ENCODE data around the gene NLRP6.
"Not testable (repeated sequence)": the region's sequence is repeated elsewhere in the genome, so short reads cannot be mapped to it uniquely, and the experiment has no call there.

Gene NLRP6

DNA sequence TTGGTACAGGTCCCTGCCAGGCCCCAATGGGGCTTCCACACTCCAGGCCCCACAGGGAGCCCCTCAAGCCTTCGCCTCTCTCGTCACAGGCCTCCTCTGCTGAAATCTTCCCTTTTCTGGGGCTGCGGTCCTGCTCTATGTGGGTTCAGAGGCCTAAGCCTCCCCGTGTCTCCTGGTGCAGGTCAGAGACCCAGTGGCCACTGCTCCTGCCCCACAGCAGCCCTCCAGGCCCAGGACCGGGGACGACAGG, 48.3 kb downstream of the NLRP6 start:
- peaks cover 57% of the 10 kb centered on the region for H3K4me1 Mint-ChIP-seq
- peak overlapping the region; percentile 61 for H3K4me3 Mint-ChIP-seq
- no peaks in the 10 kb centered on the region for H3K36me3 Mint-ChIP-seq (ENCODE audit: insufficient read depth)
- DNase-seq (ENCODE audit: low spot score in 2 of 2) = no peak
- H3K27me3 Mint-ChIP-seq = no peaks in the 10 kb centered on the region
- no peak for ATAC-seq (replicated peaks; ENCODE audit: extremely low read depth, poor library complexity, severe bottlenecking)
- peak overlapping the region; percentile 86 for H3K27ac Mint-ChIP-seq (ENCODE audit: low read depth)
- no peaks in the 10 kb centered on the region for H3K9me3 Mint-ChIP-seq

- Mint-ChIP-seq H3K27me3 (no peaks in the 10 kb centered on the region), H3K4me1 (peaks cover 59% of the 10 kb centered on the region), H3K36me3 (ENCODE audit: insufficient read depth) (no peaks in the 10 kb centered on the region), H3K4me3 (peak overlapping the region; percentile 61), H3K9me3 (no peaks in the 10 kb centered on the region), H3K27ac (ENCODE audit: low read depth) (peak overlapping the region; percentile 86)
- DNase-seq (ENCODE audit: low spot score in 2 of 2) (peak in 1 of 2 donors; percentile 73), ATAC-seq (replicated peaks; ENCODE audit: extremely low read depth, poor library complexity, severe bottlenecking) (peak; percentile 71)
Measured at GRCh38 chr11:326842-327580, 48.8 kb downstream of the NLRP6 start.

DNA sequence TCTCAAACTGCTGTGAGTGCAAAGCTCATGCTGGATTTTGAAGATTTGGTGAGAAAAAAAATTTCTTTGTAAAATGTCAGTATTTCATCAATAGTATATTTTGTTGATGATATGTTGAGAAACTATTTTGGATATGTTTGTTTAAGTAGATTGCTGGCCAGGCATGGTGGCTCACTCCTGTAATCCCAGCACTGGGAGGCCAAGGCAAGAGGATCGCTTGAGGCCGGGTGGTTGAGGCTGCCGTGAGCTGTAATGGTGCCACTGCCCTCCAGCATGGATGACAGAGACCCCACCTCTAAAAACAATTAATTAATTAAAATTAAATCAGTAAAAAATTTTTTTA, 49.3 kb downstream of the NLRP6 start:
- DNase-seq (ENCODE audit: low spot score in 2 of 2) = no peak

GRCh38 chr11:328012-328411, 49.8 kb downstream of the NLRP6 start:
- no peak for ATAC-seq (replicated peaks; ENCODE audit: extremely low read depth, poor library complexity, severe bottlenecking)
- no peak for DNase-seq (ENCODE audit: low spot score in 2 of 2)
- no peak overlapping the region for H3K4me3 Mint-ChIP-seq
- peaks cover 59% of the 10 kb centered on the region for H3K4me1 Mint-ChIP-seq
- H3K9me3 Mint-ChIP-seq = no peaks in the 10 kb centered on the region
- no peaks in the 10 kb centered on the region for H3K27me3 Mint-ChIP-seq
- H3K36me3 Mint-ChIP-seq (ENCODE audit: insufficient read depth) = peaks cover 1% of the 10 kb centered on the region
- H3K27ac Mint-ChIP-seq (ENCODE audit: low read depth) = no peak overlapping the region

More for the DNA sequence above, 49.3 kb downstream of the NLRP6 start:
- H3K27me3 Mint-ChIP-seq = no peaks in the 10 kb centered on the region
- ATAC-seq (replicated peaks; ENCODE audit: extremely low read depth, poor library complexity, severe bottlenecking) = no peak
- H3K4me3 Mint-ChIP-seq = peak overlapping the region; percentile 61
- H3K36me3 Mint-ChIP-seq (ENCODE audit: insufficient read depth) = no peaks in the 10 kb centered on the region
- peak overlapping the region; percentile 86 for H3K27ac Mint-ChIP-seq (ENCODE audit: low read depth)
- no peaks in the 10 kb centered on the region for H3K9me3 Mint-ChIP-seq
- H3K4me1 Mint-ChIP-seq = peaks cover 59% of the 10 kb centered on the region

- Mint-ChIP-seq H3K4me1 (peaks cover 59% of the 10 kb centered on the region), H3K27ac (ENCODE audit: low read depth) (peak overlapping the region; percentile 72)
- H3K9me3 Mint-ChIP-seq; H3K27me3 Mint-ChIP-seq; H3K36me3 Mint-ChIP-seq (ENCODE audit: insufficient read depth); H3K4me3 Mint-ChIP-seq; ATAC-seq (replicated peaks; ENCODE audit: extremely low read depth, poor library complexity, severe bottlenecking); DNase-seq (ENCODE audit: low spot score in 2 of 2): not testable (repeated sequence)
Measured at GRCh38 chr11:328516-329100, 50.4 kb downstream of the NLRP6 start.

- peak overlapping the region; percentile 42 for H3K4me3 Mint-ChIP-seq
- ATAC-seq (replicated peaks; ENCODE audit: extremely low read depth, poor library complexity, severe bottlenecking) (no peak), DNase-seq (ENCODE audit: low spot score in 2 of 2) (no peak)
- no peaks in the 10 kb centered on the region for H3K9me3 Mint-ChIP-seq
- H3K27ac Mint-ChIP-seq (ENCODE audit: low read depth) = no peak overlapping the region
- peaks cover 54% of the 10 kb centered on the region for H3K4me1 Mint-ChIP-seq
- peaks cover 1% of the 10 kb centered on the region for H3K36me3 Mint-ChIP-seq (ENCODE audit: insufficient read depth)
- no peaks in the 10 kb centered on the region for H3K27me3 Mint-ChIP-seq
Measured at GRCh38 chr11:329886-330253, 51.7 kb downstream of the NLRP6 start.

DNA sequence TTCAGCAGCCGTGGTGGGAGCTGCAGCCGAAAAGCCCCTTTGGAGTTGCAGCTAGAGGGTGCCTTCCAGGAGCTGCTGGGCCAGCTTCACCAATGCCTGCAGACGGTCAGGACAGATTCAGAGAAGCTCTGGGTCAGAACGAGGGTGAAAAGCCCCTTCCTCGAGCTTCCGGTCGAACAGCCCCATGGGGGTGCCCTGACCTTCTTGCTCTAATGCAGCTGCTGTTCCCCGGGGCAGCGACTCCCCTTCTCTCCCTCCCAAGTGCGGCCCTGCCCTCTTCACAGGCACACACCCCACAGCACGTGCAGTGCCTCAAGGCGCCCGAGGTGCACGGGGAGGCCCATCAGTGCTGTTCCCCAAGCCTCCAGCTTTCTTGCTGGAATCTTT, 52.1 kb downstream of the NLRP6 start:
- Mint-ChIP-seq H3K9me3 (no peaks in the 10 kb centered on the region), H3K27ac (ENCODE audit: low read depth) (no peak overlapping the region), H3K27me3 (no peaks in the 10 kb centered on the region), H3K36me3 (ENCODE audit: insufficient read depth) (peaks cover 1% of the 10 kb centered on the region), H3K4me1 (peaks cover 51% of the 10 kb centered on the region), H3K4me3 (peak overlapping the region; percentile 72)
- ATAC-seq (replicated peaks; ENCODE audit: extremely low read depth, poor library complexity, severe bottlenecking) (no peak), DNase-seq (ENCODE audit: low spot score in 2 of 2) (no peak)

- Mint-ChIP-seq H3K4me3 (peak overlapping the region; percentile 72), H3K27me3 (no peaks in the 10 kb centered on the region)
Measured at GRCh38 chr11:330694-331357, 52.6 kb downstream of the NLRP6 start.

GRCh38 chr11:331358-332060, 53.3 kb downstream of the NLRP6 start:
- Mint-ChIP-seq H3K36me3 (ENCODE audit: insufficient read depth) (peaks cover 1% of the 10 kb centered on the region), H3K27me3 (no peaks in the 10 kb centered on the region), H3K4me3 (peak overlapping the region; percentile 72), H3K9me3 (no peaks in the 10 kb centered on the region), H3K4me1 (peaks cover 50% of the 10 kb centered on the region), H3K27ac (ENCODE audit: low read depth) (peak overlapping the region; percentile 86)
- no peak for DNase-seq (ENCODE audit: low spot score in 2 of 2)
- no peak for ATAC-seq (replicated peaks; ENCODE audit: extremely low read depth, poor library complexity, severe bottlenecking)

More at GRCh38 chr11:330694-331357, 52.6 kb downstream of the NLRP6 start:
- ATAC-seq (replicated peaks; ENCODE audit: extremely low read depth, poor library complexity, severe bottlenecking) (no peak), DNase-seq (ENCODE audit: low spot score in 2 of 2) (no peak)
- Mint-ChIP-seq H3K36me3 (ENCODE audit: insufficient read depth) (peaks cover 1% of the 10 kb centered on the region), H3K27ac (ENCODE audit: low read depth) (peak overlapping the region; percentile 86), H3K9me3 (no peaks in the 10 kb centered on the region), H3K4me1 (peaks cover 50% of the 10 kb centered on the region)

- H3K4me1 Mint-ChIP-seq = peaks cover 44% of the 10 kb centered on the region
- no peak overlapping the region for H3K27ac Mint-ChIP-seq (ENCODE audit: low read depth)
- H3K9me3 Mint-ChIP-seq = no peaks in the 10 kb centered on the region
- ATAC-seq (replicated peaks; ENCODE audit: extremely low read depth, poor library complexity, severe bottlenecking) = no peak
- H3K27me3 Mint-ChIP-seq = no peaks in the 10 kb centered on the region
- no peak overlapping the region for H3K4me3 Mint-ChIP-seq
- DNase-seq (ENCODE audit: low spot score in 2 of 2) = no peak
- H3K36me3 Mint-ChIP-seq (ENCODE audit: insufficient read depth) = peaks cover 1% of the 10 kb centered on the region
Measured at GRCh38 chr11:332651-333480, 54.7 kb downstream of the NLRP6 start.

- not testable (repeated sequence) for DNase-seq (ENCODE audit: low spot score in 2 of 2); ATAC-seq (replicated peaks; ENCODE audit: extremely low read depth, poor library complexity, severe bottlenecking); H3K9me3 Mint-ChIP-seq; H3K36me3 Mint-ChIP-seq (ENCODE audit: insufficient read depth); H3K27me3 Mint-ChIP-seq; H3K27ac Mint-ChIP-seq (ENCODE audit: low read depth); H3K4me3 Mint-ChIP-seq
- H3K4me1 Mint-ChIP-seq = peaks cover 44% of the 10 kb centered on the region
Measured at GRCh38 chr11:333616-334263, 55.5 kb downstream of the NLRP6 start.
